MCF 10A (cell line): Measurements from ENCODE around the gene HYAL1. TPM values are rescaled to one million over a fixed set of nuclear protein-coding genes. Genes with fewer than 3 reads are reported as not detected.

Experiments used
- BruUV-seq: library from RNA; stranded (reverse); fragments of 400-500 nt; replicated peaks from 2 replicates; lab custom pipeline; 2021; lab: Mats Ljungman, UMichigan
- CTCF ChIA-PET: fragments of 300-600 bp; sonication (Branson Sonifier 250); formaldehyde crosslinking; extraction: SDS; loops from one replicate; lab custom pipeline; 2021; ENCODE audit warnings: antibody characterized with exemption, inconsistent platforms; lab: Yijun Ruan, JAX
- POLR2A ChIA-PET: fragments of 300-600, 350-650 bp; sonication (Branson Sonifier 250); formaldehyde crosslinking; extraction: SDS; loops from one replicate; lab custom pipeline; 2020; ENCODE audit warnings: antibody characterized with exemption, inconsistent platforms; lab: Yijun Ruan, JAX
- DNase-seq: peaks from one replicate; pipeline ENCODE4 v3.0.0-alpha.2; 2018; ENCODE audit not compliant: unreplicated experiment
- H3K27ac Mint-ChIP-seq: one replicate; pipeline ENCODE4 v1.8.0; 2022; ENCODE audit warnings: mild to moderate bottlenecking, low read depth, mixed read lengths; ENCODE audit not compliant: unreplicated experiment
- H3K27me3 Mint-ChIP-seq: one replicate; pipeline ENCODE4 v1.8.0; 2022; ENCODE audit warnings: mixed read lengths; ENCODE audit not compliant: insufficient read depth, unreplicated experiment
- H3K36me3 Mint-ChIP-seq: one replicate; pipeline ENCODE4 v1.8.0; 2022; ENCODE audit warnings: mild to moderate bottlenecking, moderate library complexity, mixed read lengths; ENCODE audit not compliant: insufficient read depth, unreplicated experiment
- H3K4me1 Mint-ChIP-seq: one replicate; pipeline ENCODE4 v1.8.0; 2022; ENCODE audit warnings: mixed read lengths; ENCODE audit not compliant: insufficient read depth, unreplicated experiment
- H3K4me3 Mint-ChIP-seq: one replicate; pipeline ENCODE4 v1.8.0; 2022; ENCODE audit warnings: mild to moderate bottlenecking, moderate library complexity, mixed read lengths; ENCODE audit not compliant: unreplicated experiment
- H3K9me3 Mint-ChIP-seq: one replicate; pipeline ENCODE4 v1.8.0; 2022; ENCODE audit warnings: mixed read lengths; ENCODE audit not compliant: unreplicated experiment
- intact Hi-C: fragments of 100-400 bp; cut with micrococcal nuclease; formaldehyde crosslinking; loops from 2 replicates; pipeline ENCODE4 v1.14.1; 2022
- total RNA-seq: library from RNA; stranded (reverse); gene quantifications from 2 replicates; pipeline ENCODE4 v1.2.3, GENCODE V29; 2022
- TF ChIP-seq, protein P1 (sequence below): fragments of 200-600 bp; IDR thresholded peaks from one replicate; pipeline ENCODE4 v1.8.0; 2022; ENCODE audit warnings: antibody characterized with exemption, mild to moderate bottlenecking; ENCODE audit not compliant: unreplicated experiment

The HYAL1 gene
- total RNA-seq, 1 experiment from 2014 or later = 0.70 TPM

GRCh38 chr3:50260942-50261441 is 42.4 kb downstream of the HYAL1 start:
- CTCF ChIA-PET = interaction anchor here (0.9 to 7.2 kb wide), 6 partner anchors 10 to 76 kb away, joined by 4 to 70 read pairs (median 21); partner anchors contain the start of gene SEMA3B
- BruUV-seq = no TSS peak
- intact Hi-C loops = loop anchor here (1.0 kb wide), 1 partner anchor 12 kb away; no protein-coding TSS in a partner anchor
- no peaks in the 10 kb centered on the region for H3K27me3 Mint-ChIP-seq
- TF ChIP-seq, protein P1, sequence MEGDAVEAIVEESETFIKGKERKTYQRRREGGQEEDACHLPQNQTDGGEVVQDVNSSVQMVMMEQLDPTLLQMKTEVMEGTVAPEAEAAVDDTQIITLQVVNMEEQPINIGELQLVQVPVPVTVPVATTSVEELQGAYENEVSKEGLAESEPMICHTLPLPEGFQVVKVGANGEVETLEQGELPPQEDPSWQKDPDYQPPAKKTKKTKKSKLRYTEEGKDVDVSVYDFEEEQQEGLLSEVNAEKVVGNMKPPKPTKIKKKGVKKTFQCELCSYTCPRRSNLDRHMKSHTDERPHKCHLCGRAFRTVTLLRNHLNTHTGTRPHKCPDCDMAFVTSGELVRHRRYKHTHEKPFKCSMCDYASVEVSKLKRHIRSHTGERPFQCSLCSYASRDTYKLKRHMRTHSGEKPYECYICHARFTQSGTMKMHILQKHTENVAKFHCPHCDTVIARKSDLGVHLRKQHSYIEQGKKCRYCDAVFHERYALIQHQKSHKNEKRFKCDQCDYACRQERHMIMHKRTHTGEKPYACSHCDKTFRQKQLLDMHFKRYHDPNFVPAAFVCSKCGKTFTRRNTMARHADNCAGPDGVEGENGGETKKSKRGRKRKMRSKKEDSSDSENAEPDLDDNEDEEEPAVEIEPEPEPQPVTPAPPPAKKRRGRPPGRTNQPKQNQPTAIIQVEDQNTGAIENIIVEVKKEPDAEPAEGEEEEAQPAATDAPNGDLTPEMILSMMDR = no peak
- H3K4me1 Mint-ChIP-seq = no peaks in the 10 kb centered on the region
- peaks cover 22% of the 10 kb centered on the region for H3K36me3 Mint-ChIP-seq
- H3K4me3 Mint-ChIP-seq = peak overlapping the region; percentile 62
- no peak overlapping the region for H3K27ac Mint-ChIP-seq
- no peak for DNase-seq
- POLR2A ChIA-PET = interaction anchor here (0.6 to 2.6 kb wide), 6 partner anchors 10 to 33 kb away, joined by 3 to 16 read pairs (median 4); partner anchors contain the start of genes GNAI2, IFRD2 and SEMA3B
- no peaks in the 10 kb centered on the region for H3K9me3 Mint-ChIP-seq

DNA sequence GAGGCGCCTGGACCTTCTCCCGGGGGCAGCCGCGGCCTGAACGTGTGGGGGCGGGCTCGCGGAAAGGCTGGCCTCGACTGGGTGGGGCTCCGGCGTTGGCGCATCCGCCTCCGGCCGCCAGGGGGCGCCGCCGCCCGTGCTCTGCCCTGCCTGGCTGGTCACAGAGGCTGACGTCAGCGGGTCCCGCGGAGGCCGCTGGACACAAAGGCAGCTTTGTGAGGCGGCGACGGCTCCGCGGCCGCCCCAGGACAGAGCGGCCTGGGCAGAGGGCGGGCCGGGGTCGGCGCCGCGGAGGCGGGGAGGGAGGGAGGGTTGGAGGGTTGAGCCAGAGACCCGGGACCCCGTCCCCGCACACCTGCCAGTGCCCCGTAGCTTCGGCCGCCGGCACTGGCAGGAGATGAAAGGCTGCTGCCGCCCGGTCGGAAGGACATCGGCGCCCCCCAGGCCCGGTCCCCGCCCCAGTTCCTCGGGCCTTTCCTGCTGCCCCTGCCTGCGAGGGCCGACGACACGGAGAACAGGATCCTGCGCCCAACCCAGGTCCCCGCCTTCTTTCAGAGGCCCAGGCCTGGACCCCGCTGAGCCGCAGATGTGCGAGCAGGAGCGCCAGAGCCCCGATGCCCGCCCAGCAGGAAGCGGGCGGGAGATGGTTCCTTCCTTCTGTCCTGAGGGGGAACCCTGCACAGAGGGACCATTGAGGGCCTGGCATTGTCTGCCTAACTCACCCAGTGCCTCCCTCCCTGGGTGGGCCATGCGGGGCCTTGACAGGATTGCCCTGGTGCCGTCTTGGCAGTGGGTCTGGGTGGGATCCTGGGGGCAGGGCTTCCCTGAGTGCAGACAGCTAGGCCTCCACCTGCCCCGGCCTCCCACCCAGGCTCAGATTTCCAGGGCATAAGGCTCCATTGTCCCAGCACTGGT is 43.1 kb downstream of the HYAL1 start:
- intact Hi-C loops = loop anchor here (1.0 kb wide), 1 partner anchor 13 kb away; no protein-coding TSS in a partner anchor
- ChIA-PET CTCF (interaction anchor here (0.6 to 7.2 kb wide), 11 partner anchors 11 to 146 kb away, joined by 3 to 70 read pairs (median 4); partner anchors contain the start of gene SEMA3B), POLR2A (interaction anchor here (0.7 to 2.6 kb wide), 14 partner anchors 9 to 77 kb away, joined by 3 to 16 read pairs (median 3); partner anchors contain the start of genes GNAI2, IFRD2, LSMEM2 and SEMA3B)
- peak; percentile 85 for DNase-seq
- peak overlapping the region; percentile 62 for H3K4me3 Mint-ChIP-seq
- peak overlapping the region; percentile 63 for H3K27ac Mint-ChIP-seq
- H3K36me3 Mint-ChIP-seq = peaks cover 22% of the 10 kb centered on the region
- H3K4me1 Mint-ChIP-seq = no peaks in the 10 kb centered on the region
- BruUV-seq = no TSS peak
- no peaks in the 10 kb centered on the region for H3K9me3 Mint-ChIP-seq
- H3K27me3 Mint-ChIP-seq = no peaks in the 10 kb centered on the region
- TF ChIP-seq, protein P1 = peak; percentile 98

DNA sequence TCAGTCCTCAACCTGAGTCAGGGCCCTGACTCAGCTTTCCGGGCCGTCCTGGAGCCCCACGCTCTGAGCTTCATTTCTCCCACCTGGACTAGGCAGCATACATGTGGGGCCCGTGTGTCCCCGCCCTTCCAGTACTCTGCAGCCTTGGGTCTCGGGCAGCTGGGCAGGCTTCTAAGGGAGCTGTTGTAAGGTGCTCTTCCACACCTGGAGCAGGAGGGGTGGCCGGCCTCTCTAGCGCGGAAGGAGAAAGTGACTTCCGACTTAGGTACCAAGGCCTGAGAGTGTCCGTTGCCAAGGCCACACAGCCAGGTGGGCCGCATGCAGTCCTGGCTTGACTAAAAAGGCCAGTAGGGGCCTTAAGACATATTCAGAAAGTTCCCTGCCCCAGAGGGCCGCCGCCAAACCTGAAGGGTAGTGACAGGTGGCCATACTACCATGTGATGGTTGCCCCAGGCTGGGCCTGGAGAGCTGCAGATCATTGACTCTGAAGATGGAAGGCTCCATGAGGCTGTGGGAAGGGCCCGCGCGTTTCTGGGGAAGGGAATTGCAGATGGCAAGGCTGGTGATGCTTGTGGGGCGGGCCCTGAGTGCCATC is 43.8 kb downstream of the HYAL1 start:
- H3K36me3 Mint-ChIP-seq = peaks cover 22% of the 10 kb centered on the region
- H3K27me3 Mint-ChIP-seq = no peaks in the 10 kb centered on the region
- peak overlapping the region; percentile 63 for H3K27ac Mint-ChIP-seq
- TF ChIP-seq, protein P1 = no peak
- H3K9me3 Mint-ChIP-seq = no peaks in the 10 kb centered on the region
- peak overlapping the region; percentile 62 for H3K4me3 Mint-ChIP-seq
- ChIA-PET CTCF (interaction anchor here (0.5 to 7.2 kb wide), 13 partner anchors 11 to 1892 kb away, joined by 3 to 70 read pairs (median 4); partner anchors contain the start of gene SEMA3B), POLR2A (interaction anchor here (0.5 to 2.6 kb wide), 12 partner anchors 8 to 78 kb away, joined by 3 to 16 read pairs (median 3); partner anchors contain the start of genes GNAI2, IFRD2 and SEMA3B)
- peaks cover 4% of the 10 kb centered on the region for H3K4me1 Mint-ChIP-seq
- no TSS peak for BruUV-seq
- DNase-seq = no peak
- intact Hi-C loops = loop anchor here (1.0 kb wide), 1 partner anchor 14 kb away; no protein-coding TSS in a partner anchor
